Spleen (tissue), 11 donors: ENCODE measurements around the gene ADRB1. TPM values are rescaled to one million over a fixed set of nuclear protein-coding genes. Genes with fewer than 3 reads are reported as not detected.

Experiments used
- DNase-seq: peaks from one replicate; pipeline ENCODE4 v3.0.0-alpha.2; 2020
- H3K27ac ChIP-seq, 8 donors: fragments of 200-600 bp; sonication (generic) in 7 of 8; 1 replicate in 4 of 8; 2 replicates in 4 of 8; pipeline versions ENCODE4 v1.5.0 to v1.8.0; 2016 to 2021; ENCODE audit warnings: inconsistent platforms in 4 of 8, mild to moderate bottlenecking in 4 of 8, moderate library complexity in 1 of 8
- H3K27me3 ChIP-seq, 7 donors: fragments of 200-600 bp; sonication (generic) in 6 of 7; replicated peaks in 1 of 7; 1 replicate in 4 of 7; 2 replicates in 3 of 7; pipeline versions ENCODE4 v1.5.0 to v1.8.0; 2016 to 2021; ENCODE audit warnings: inconsistent platforms in 3 of 7, mild to moderate bottlenecking in 1 of 7
- H3K36me3 ChIP-seq, 6 donors: fragments of 200-600 bp; sonication (generic) in 5 of 6; 1 replicate in 4 of 6; 2 replicates in 2 of 6; pipeline versions ENCODE4 v1.5.0 to v1.8.0; 2016 to 2021; ENCODE audit warnings: inconsistent platforms in 2 of 6
- H3K4me1 ChIP-seq, 6 donors: fragments of 200-600 bp; sonication (generic) in 5 of 6; 1 replicate in 3 of 6; 2 replicates in 3 of 6; pipeline versions ENCODE4 v1.5.0 to v1.8.0; 2016 to 2021; ENCODE audit warnings: inconsistent platforms in 3 of 6
- H3K4me3 ChIP-seq, 8 donors: fragments of 200-600 bp; sonication (generic) in 7 of 8; 1 replicate in 4 of 8; 2 replicates in 4 of 8; pipeline versions ENCODE4 v1.5.0 to v1.8.0; 2016 to 2021; ENCODE audit warnings: inconsistent platforms in 4 of 8, mild to moderate bottlenecking in 4 of 8, moderate library complexity in 2 of 8
- H3K9me3 ChIP-seq, 8 donors: fragments of 200-600 bp; sonication (generic) in 7 of 8; 1 replicate in 4 of 8; 2 replicates in 4 of 8; pipeline versions ENCODE4 v1.5.0 to v1.8.0; 2016 to 2021; ENCODE audit warnings: inconsistent platforms in 4 of 8
- CTCF ChIP-seq, 11 experiments: fragments of 200-600 bp in 7 of 11; fragments of 450-650 bp in 4 of 11; sonication (generic) in 4 of 11; IDR thresholded peaks in 8 of 11; conservative IDR thresholded peaks in 3 of 11; 1 replicate in 7 of 11; 2 replicates in 4 of 11; pipeline versions ENCODE4 v1.4.0 to v1.8.0; 2016 to 2021; ENCODE audit warnings: antibody characterized with exemption in 11 of 11, inconsistent platforms in 4 of 11, mild to moderate bottlenecking in 1 of 11
- POLR2A ChIP-seq, 3 donors: fragments of 450-650 bp; IDR thresholded peaks; one replicate each; pipeline ENCODE4 v1.5.1; 2017; ENCODE audit warnings: antibody characterized with exemption in 3 of 3, mild to moderate bottlenecking in 1 of 3
- POLR2AphosphoS5 ChIP-seq, 3 donors: sonication (generic); formaldehyde crosslinking; IDR thresholded peaks; one replicate each; pipeline ENCODE4 v1.5.1; 2017; ENCODE audit warnings: antibody characterized with exemption in 3 of 3
- WGBS, 5 donors: extraction: QIAGEN DNeasy Blood & Tissue Kit in 3 of 5; methylation state at CpG; one replicate each; pipeline versions ENCODE4 v1.1.5 to v1.1.7; 2013 to 2018; 5-methylcytosine and 5-hydroxymethylcytosine counted together
- intact Hi-C: fragments of 100-400 bp; cut with DNase I; formaldehyde crosslinking; loops from one replicate; pipeline ENCODE4 v1.15.0; 2023; ENCODE audit warnings: low total_unique reads
- polyA plus RNA-seq, 3 donors: library from polyadenylated mRNA; stranded (reverse); fragments of 200-250 nt; gene quantifications; one replicate each; pipeline ENCODE4 v1.2.1, GENCODE V29; 2013
- total RNA-seq, 7 donors: library from RNA; depleted of rRNA in 3 of 7; stranded (reverse); fragments of >200 nt in 3 of 7; fragmentation: NEBNext Ultra II Directional in 4 of 7; extraction: Animal tissue kit (Norgen Biotek cat#: 25700) in 4 of 7; gene quantifications; one replicate each; pipeline versions ENCODE4 v1.1.0 to v1.2.1, GENCODE V29; 2016 to 2021
- donor health status: healthy with polysubstance abuse.
- donor health status: DM: no; HTN: no; CAD: no; lungs with moderate emphysema.
- donor health status: DM: no; HTN: no; CAD: no.
- donor health status: Bipolar disorder and iron deficiency.
- donor health status: healthy.
- donor health status: DM: no; HTN: no; CAD: no.
- donor health status: DM: yes; HTN: yes; CAD: no.

ADRB1 gene
- total and polyA plus RNA-seq, 10 donors = 0.47 to 4.8 (median 2.4) TPM

DNA sequence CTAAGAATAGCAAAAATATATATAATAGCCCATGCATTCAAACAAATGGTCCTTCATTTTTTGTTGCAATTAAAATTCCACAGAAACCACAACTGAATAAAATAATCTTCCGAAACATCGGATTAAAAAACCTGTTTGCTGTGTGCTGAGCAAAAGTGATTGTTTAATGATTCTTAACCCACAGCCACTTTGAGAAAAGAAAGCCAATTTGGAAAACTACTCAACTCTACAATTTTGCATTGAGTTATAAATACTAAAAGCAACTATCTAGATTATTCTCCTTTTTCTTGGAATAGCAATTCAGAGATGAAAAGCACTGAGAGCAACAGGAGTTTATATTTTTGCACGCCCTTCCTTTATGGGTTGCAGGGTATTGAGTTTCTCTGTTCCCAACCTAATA is 8.0 kb downstream of the ADRB1 start:
- DNase-seq = no peak
- Histone ChIP-seq H3K36me3 (no peaks in the 10 kb centered on the region), H3K4me3 (no peak overlapping the region), H3K9me3 (no peaks in the 10 kb centered on the region), H3K27me3 (peaks cover 0 to 43% (median 0%) of the 10 kb centered on the region in 7 donors), H3K27ac (no peak overlapping the region), H3K4me1 (peaks cover 0 to 11% (median 0%) of the 10 kb centered on the region in 6 donors)
- 94 to 98% (median 95%) methylated on average over 3 of the region's 3 CpGs for WGBS, 5 donors
- no peak for TF ChIP-seq POLR2AphosphoS5 (IDR thresholded peaks at IDR 0.05)
- no peak for TF ChIP-seq POLR2A (IDR thresholded peaks at IDR 0.05)
- TF ChIP-seq CTCF (IDR thresholded peaks at IDR 0.05 in 8 of 11, conservative IDR thresholded peaks at IDR 0.05 in 3 of 11) = no peak
- intact Hi-C loops = no loop called here

DNA sequence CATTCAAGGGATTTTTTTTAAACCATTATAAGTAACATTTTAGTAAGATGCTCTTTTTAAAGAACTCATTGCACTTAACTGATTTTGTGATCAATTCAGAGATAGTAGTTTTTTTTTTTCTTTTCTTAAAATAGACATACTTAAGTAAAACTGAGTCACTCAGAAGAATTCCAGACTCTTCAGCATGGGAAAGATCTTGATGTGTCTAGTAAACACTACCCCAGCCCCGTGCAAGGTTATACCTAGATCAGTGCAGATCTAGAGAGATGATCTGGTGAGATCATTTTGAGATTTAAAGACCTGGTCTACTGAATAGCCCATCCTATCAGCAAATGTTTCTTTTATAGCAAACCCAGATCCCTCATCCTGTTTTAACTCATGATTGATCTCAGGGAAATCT is 8.6 kb downstream of the ADRB1 start:
- Histone ChIP-seq H3K27me3 (peaks cover 0 to 38% (median 0%) of the 10 kb centered on the region in 7 donors), H3K36me3 (no peaks in the 10 kb centered on the region), H3K9me3 (no peaks in the 10 kb centered on the region), H3K27ac (no peak overlapping the region), H3K4me3 (no peak overlapping the region), H3K4me1 (peaks cover 0 to 8% (median 0%) of the 10 kb centered on the region in 6 donors)
- intact Hi-C loops = no loop called here
- DNase-seq = no peak
- 58 to 76% (median 71%) methylated on average over 1 of the region's 1 CpG for WGBS, 5 donors
- no peak for TF ChIP-seq POLR2A (IDR thresholded peaks at IDR 0.05)
- no peak for TF ChIP-seq CTCF (IDR thresholded peaks at IDR 0.05 in 8 of 11, conservative IDR thresholded peaks at IDR 0.05 in 3 of 11)
- TF ChIP-seq POLR2AphosphoS5 (IDR thresholded peaks at IDR 0.05) = no peak

- intact Hi-C loops = no loop called here
- no peak for DNase-seq
- TF ChIP-seq CTCF (IDR thresholded peaks at IDR 0.05 in 8 of 11, conservative IDR thresholded peaks at IDR 0.05 in 3 of 11) (no peak), POLR2A (IDR thresholded peaks at IDR 0.05) (no peak), POLR2AphosphoS5 (IDR thresholded peaks at IDR 0.05) (no peak)
- Histone ChIP-seq H3K27ac (no peak overlapping the region), H3K9me3 (no peaks in the 10 kb centered on the region), H3K4me1 (peaks cover 0 to 19% (median 10%) of the 10 kb centered on the region in 6 donors), H3K27me3 (peaks cover 0 to 23% (median 0%) of the 10 kb centered on the region in 7 donors), H3K36me3 (no peaks in the 10 kb centered on the region), H3K4me3 (no peak overlapping the region)
- WGBS, 5 donors = 63 to 92% (median 79%) methylated on average over 4 of the region's 4 CpGs
These were observed 10.3 kb downstream of the ADRB1 start for GRCh38 chr10:114053946-114054345.

DNA sequence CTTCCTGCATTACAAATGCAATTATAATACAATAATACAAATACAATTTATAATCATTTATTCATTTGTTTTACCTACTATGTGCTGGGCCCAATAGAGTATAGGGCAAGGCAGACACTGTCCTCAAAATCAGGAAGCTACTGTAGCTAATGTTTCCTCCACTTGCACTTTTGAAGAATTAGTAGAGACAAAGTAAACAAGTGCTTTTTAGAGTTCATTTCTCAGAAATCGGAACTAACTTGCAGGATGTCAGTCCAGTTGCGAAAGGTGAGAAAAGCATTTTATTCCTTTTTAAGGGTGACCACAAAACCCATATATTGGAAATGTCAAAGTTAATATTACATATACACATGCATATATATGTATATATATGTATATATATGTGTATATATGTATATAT is 14.2 kb downstream of the ADRB1 start:
- H3K4me1 ChIP-seq = peaks cover 0 to 44% (median 10%) of the 10 kb centered on the region in 6 donors
- intact Hi-C loops = no loop called here
- 21 to 38% (median 33%) methylated on average over 2 of the region's 2 CpGs for WGBS, 5 donors

More for the DNA sequence above, 14.2 kb downstream of the ADRB1 start:
- no peak for DNase-seq
- no peak overlapping the region for H3K4me3 ChIP-seq
- H3K9me3 ChIP-seq = no peaks in the 10 kb centered on the region
- H3K27ac ChIP-seq = no peak overlapping the region
- H3K27me3 ChIP-seq = peaks cover 0 to under 1% (median 0%) of the 10 kb centered on the region in 7 donors
- H3K36me3 ChIP-seq = no peaks in the 10 kb centered on the region
- TF ChIP-seq POLR2AphosphoS5 (IDR thresholded peaks at IDR 0.05) (no peak), CTCF (IDR thresholded peaks at IDR 0.05 in 8 of 11, conservative IDR thresholded peaks at IDR 0.05 in 3 of 11) (no peak)
